GM23338 (cell line): ENCODE measurements around the gene TEKT3. TPM values are rescaled to one million over a fixed set of nuclear protein-coding genes. Genes with fewer than 3 reads are reported as not detected.
A peak's percentile ranks its signal among the peaks of the same experiment; 100 is the strongest.

Experiments
- ATAC-seq: fragments of 200-7000 bp; cut with Tn5 transposase; 3 replicates; pipeline ENCODE4 v1.9.1; 2020
- DNase-seq: peaks from one replicate; pipeline ENCODE4 v3.0.0-alpha.2; 2015; ENCODE audit warnings: low spot score
- H2AFZ ChIP-seq: fragments of 200-600 bp; sonication (generic); 2 replicates; pipeline ENCODE4 v1.8.0; 2016; ENCODE audit warnings: antibody characterized with exemption, mild to moderate bottlenecking, moderate library complexity
- H3F3A ChIP-seq: fragments of 200-600 bp; sonication (generic); replicated peaks from 2 replicates; pipeline ENCODE4 v1.8.0; 2017; ENCODE audit warnings: antibody characterized with exemption, mixed run types, low read depth
- H3K27ac ChIP-seq: fragments of 200-600 bp; sonication (generic); 2 replicates; pipeline ENCODE4 v1.6.1; 2016; ENCODE audit warnings: low read depth
- H3K27me3 ChIP-seq: fragments of 200-600 bp; sonication (generic); 2 replicates; pipeline ENCODE4 v1.8.0; 2016; ENCODE audit warnings: mild to moderate bottlenecking, mixed run types, moderate library complexity; ENCODE audit not compliant: insufficient read depth
- H3K36me3 ChIP-seq: fragments of 200-600 bp; sonication (generic); 2 replicates; pipeline ENCODE4 v1.8.0; 2016; ENCODE audit warnings: mild to moderate bottlenecking; ENCODE audit not compliant: insufficient read depth
- H3K4me1 ChIP-seq: fragments of 200-600 bp; sonication (generic); 2 replicates; pipeline ENCODE4 v1.8.0; 2016; ENCODE audit warnings: mild to moderate bottlenecking, moderate library complexity; ENCODE audit not compliant: insufficient read depth
- H3K4me2 ChIP-seq: fragments of 200-600 bp; sonication (generic); 2 replicates; pipeline ENCODE4 v1.7.1; 2017; ENCODE audit warnings: mixed run types
- H3K4me3 ChIP-seq: fragments of 200-600 bp; sonication (generic); 2 replicates; pipeline ENCODE4 v1.6.1; 2016; ENCODE audit warnings: mixed run types
- H3K79me2 ChIP-seq: fragments of 200-600 bp; sonication (generic); replicated peaks from 2 replicates; pipeline ENCODE4 v1.8.0; 2017; ENCODE audit warnings: mild to moderate bottlenecking; ENCODE audit not compliant: insufficient read depth
- H3K9me2 ChIP-seq: fragments of 200-600 bp; sonication (generic); 2 replicates; pipeline ENCODE4 v1.8.0; 2017; ENCODE audit not compliant: insufficient read depth
- H4K20me1 ChIP-seq: fragments of 200-600 bp; sonication (generic); replicated peaks from 2 replicates; pipeline ENCODE4 v1.8.0; 2017; ENCODE audit warnings: mild to moderate bottlenecking; ENCODE audit not compliant: insufficient read depth
- H3K27ac Mint-ChIP-seq: 2 replicates; pipeline ENCODE4 v1.8.0; 2020; ENCODE audit warnings: inconsistent platforms, mild to moderate bottlenecking, moderate library complexity, mixed read lengths
- H3K27me3 Mint-ChIP-seq: 3 replicates; pipeline ENCODE4 v1.8.0; 2022; ENCODE audit warnings: low read depth, mild to moderate bottlenecking, moderate library complexity, mixed read lengths, inconsistent platforms; ENCODE audit not compliant: insufficient read depth, poor library complexity
- H3K36me3 Mint-ChIP-seq: 3 replicates; pipeline ENCODE4 v1.8.0; 2021; ENCODE audit warnings: low read depth, mild to moderate bottlenecking, inconsistent platforms, moderate library complexity, mixed read lengths
- H3K4me1 Mint-ChIP-seq: 3 replicates; pipeline ENCODE4 v1.8.0; 2020; ENCODE audit warnings: mild to moderate bottlenecking, inconsistent platforms, mixed read lengths
- H3K4me3 Mint-ChIP-seq: 3 replicates; pipeline ENCODE4 v1.8.0; 2021; ENCODE audit warnings: moderate library complexity, mild to moderate bottlenecking, inconsistent platforms, mixed read lengths
- H3K9me3 Mint-ChIP-seq: 3 replicates; pipeline ENCODE4 v1.8.0; 2020; ENCODE audit warnings: moderate library complexity, mild to moderate bottlenecking, inconsistent platforms, mixed read lengths
- CREB1 ChIP-seq: fragments of 250-450 bp; sonication (Bioruptor Pico); IDR thresholded peaks from 2 replicates; pipeline ENCODE4 v1.5.0; 2020; ENCODE audit warnings: low read depth, mild to moderate bottlenecking, moderate library complexity
- CTCF ChIP-seq, 2 experiments: fragments of 200-600 bp in 1 of 2; sonication (generic) in 1 of 2; conservative IDR thresholded peaks; 2 replicates each; pipeline versions ENCODE4 v1.5.1 to v1.6.1; 2016 to 2017; ENCODE audit warnings: antibody characterized with exemption in 2 of 2, low read depth in 2 of 2, mild to moderate bottlenecking in 2 of 2, moderate library complexity in 1 of 2
- ETS1 ChIP-seq: IDR thresholded peaks from 2 replicates; pipeline ENCODE4 v1.6.1; 2016; ENCODE audit warnings: antibody characterized with exemption
- EZH2 ChIP-seq: fragments of 200-600 bp; sonication (generic); IDR thresholded peaks from one replicate; pipeline ENCODE4 v1.8.0; 2017; ENCODE audit warnings: antibody characterized with exemption, mild to moderate bottlenecking, low read depth; ENCODE audit not compliant: unreplicated experiment
- EZH2phosphoT487 ChIP-seq: fragments of 200-600 bp; sonication (generic); IDR thresholded peaks from one replicate; pipeline ENCODE4 v1.8.1; 2018; ENCODE audit warnings: antibody characterized with exemption; ENCODE audit not compliant: unreplicated experiment
- NANOG ChIP-seq: IDR thresholded peaks from 2 replicates; pipeline ENCODE4 v1.6.1; 2016; ENCODE audit warnings: antibody characterized with exemption, borderline replicate concordance
- POLR2AphosphoS5 ChIP-seq: IDR thresholded peaks from 2 replicates; pipeline ENCODE4 v1.6.1; 2016; ENCODE audit warnings: antibody characterized with exemption, low read depth
- ZNF114 ChIP-seq: fragments of 250-450 bp; sonication (Bioruptor Pico); IDR thresholded peaks from 2 replicates; pipeline ENCODE4 v1.5.0; 2020; ENCODE audit warnings: mild to moderate bottlenecking, moderate library complexity
- ZNF331 ChIP-seq: fragments of 250-450 bp; sonication (Bioruptor Pico); IDR thresholded peaks from 2 replicates; pipeline ENCODE4 v1.5.0; 2020; ENCODE audit warnings: low read depth, mild to moderate bottlenecking, moderate library complexity
- polyA plus RNA-seq: library from polyadenylated mRNA; unstranded; fragments of >200 nt; fragmentation: Nextera tagmentation; extraction: Ambion mirVana; gene quantifications from 2 replicates; pipeline ENCODE4 v1.2.1, GENCODE V29; 2016
- total RNA-seq: library from RNA; depleted of rRNA; stranded (reverse); fragments of >200 nt; shearing (Covaris generic); gene quantifications from 2 replicates; pipeline ENCODE4 v1.2.3, GENCODE V29; 2014

The TEKT3 gene
- total and polyA plus RNA-seq, 2 experiments from 2014 or later: 1.6 to 2.0 TPM

- Histone ChIP-seq H3K4me2 (peak overlapping the region; percentile 80), H3K4me3 (peak overlapping the region; percentile 76)
- H3K36me3 Mint-ChIP-seq: no peaks in the 10 kb centered on the region
Observed at GRCh38 chr17:15262291-15263205, 78.8 kb downstream of the TEKT3 start.

GRCh38 chr17:15261802-15262290, 79.6 kb downstream of the TEKT3 start:
- Mint-ChIP-seq H3K27me3 (peaks cover 82% of the 10 kb centered on the region), H3K9me3 (no peaks in the 10 kb centered on the region; the same call in 2 of the 3 replicates), H3K4me1 (peaks cover 19% of the 10 kb centered on the region; the same call in 2 of the 3 replicates), H3K4me3 (peak overlapping the region; percentile 86), H3K27ac (no peak overlapping the region), H3K36me3 (no peaks in the 10 kb centered on the region)
- H3K27ac ChIP-seq: no peak overlapping the region
- no peaks in the 10 kb centered on the region for H3K36me3 ChIP-seq
- no peaks in the 10 kb centered on the region for H4K20me1 ChIP-seq
- H3K9me2 ChIP-seq: no peaks in the 10 kb centered on the region
- H3F3A ChIP-seq: peaks cover 8% of the 10 kb centered on the region; the same call in 1 of the 2 replicates
- DNase-seq: peak; percentile 24
- peak overlapping the region; percentile 76 for H3K4me3 ChIP-seq
- no peak for TF ChIP-seq EZH2phosphoT487
- no peak for TF ChIP-seq CTCF (conservative IDR thresholded peaks at IDR 0.05; ENCODE audit: low read depth in 2 of 2)
- no peak for TF ChIP-seq ETS1
- peak; percentile 29 for TF ChIP-seq EZH2
- TF ChIP-seq ZNF114: no peak
- no peak for TF ChIP-seq NANOG
- peak overlapping the region; percentile 80 for H3K4me2 ChIP-seq
- H3K27me3 ChIP-seq: peaks cover 84% of the 10 kb centered on the region
- peak overlapping the region; percentile 99 for H2AFZ ChIP-seq
- H3K79me2 ChIP-seq: no peaks in the 10 kb centered on the region
- H3K4me1 ChIP-seq: peaks cover 16% of the 10 kb centered on the region; the same call in 1 of the 2 replicates
- ATAC-seq: peak; percentile 1

More at GRCh38 chr17:15262291-15263205, 78.8 kb downstream of the TEKT3 start:
- TF ChIP-seq ZNF331 (CRISPR knock-in tag): no peak
- no peak for TF ChIP-seq POLR2AphosphoS5
- peak; percentile 82 for TF ChIP-seq EZH2
- 0 out of 2 replicates have a peak, but pooled peaks have one; percentile 27 for TF ChIP-seq CREB1 (CRISPR knock-in tag)
- H2AFZ ChIP-seq: peak overlapping the region; percentile 99
- no peak overlapping the region for H3K27ac ChIP-seq
- peaks cover 16% of the 10 kb centered on the region; the same call in 1 of the 2 replicates for H3K4me1 ChIP-seq
- Mint-ChIP-seq H3K27me3 (peaks cover 76% of the 10 kb centered on the region), H3K4me3 (peak overlapping the region; percentile 86), H3K27ac (no peak overlapping the region), H3K9me3 (no peaks in the 10 kb centered on the region), H3K4me1 (peaks cover 19% of the 10 kb centered on the region; the same call in 2 of the 3 replicates)
- H3K79me2 ChIP-seq: no peaks in the 10 kb centered on the region
- no peaks in the 10 kb centered on the region for H4K20me1 ChIP-seq
- H3K9me2 ChIP-seq: no peaks in the 10 kb centered on the region
- H3K27me3 ChIP-seq: peaks cover 83% of the 10 kb centered on the region
- peak; percentile 69 for DNase-seq
- H3F3A ChIP-seq: peaks cover 8% of the 10 kb centered on the region; the same call in 1 of the 2 replicates
- no peaks in the 10 kb centered on the region for H3K36me3 ChIP-seq
- peak; percentile 54 for ATAC-seq
